ENCODE data around the gene KIFAP3.
"Not testable (repeated sequence)": the region's sequence is repeated elsewhere in the genome, so short reads cannot be mapped to it uniquely, and the experiment has no call there.

Gene KIFAP3

GRCh38 chr1:169884634-169885033 lies 189.9 kb downstream of the KIFAP3 start:
- Histone ChIP-seq H3K4me3 (ENCODE audit: low read depth, low read length) (no peak overlapping the region), H3K4me1 (ENCODE audit: control insufficient read depth, insufficient read depth, low read length) (0 out of 2 replicates have a peak, but pooled peaks cover 2% of the 10 kb centered on the region), H3K27me3 (ENCODE audit: control insufficient read depth, insufficient read depth, low read length) (no peaks in the 10 kb centered on the region), H3K9ac (ENCODE audit: low read length) (no peak overlapping the region), H3K9me3 (ENCODE audit: control insufficient read depth, insufficient read depth, low read depth, low read length) (no peaks in the 10 kb centered on the region), H3K36me3 (ENCODE audit: control insufficient read depth, insufficient read depth, low read length) (peaks cover 33% of the 10 kb centered on the region), H3K27ac (ENCODE audit: low read depth, low read length) (no peak overlapping the region)

DNA sequence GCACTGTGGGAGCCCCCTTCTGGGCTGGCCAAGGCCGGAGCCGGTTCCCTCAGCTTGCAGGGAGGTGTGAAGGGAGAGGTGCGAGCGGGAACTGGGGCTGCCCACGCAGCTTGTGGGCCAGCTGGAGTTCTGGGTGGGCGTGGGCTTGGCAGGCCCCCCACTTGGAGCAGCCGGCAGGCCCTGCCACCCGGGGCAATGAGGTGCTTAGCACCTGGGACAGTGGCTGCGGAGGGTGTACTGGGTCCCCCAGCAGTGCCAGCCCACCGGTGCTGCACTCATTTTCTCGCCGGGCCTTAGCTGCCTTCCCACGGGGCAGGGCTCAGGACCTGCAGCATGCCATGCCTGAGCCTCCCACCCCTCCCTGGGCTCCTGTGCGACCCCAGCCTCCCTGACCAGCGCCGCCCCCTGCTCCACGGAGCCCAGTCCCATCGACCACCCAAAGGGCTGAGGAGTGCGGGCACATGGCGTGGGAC lies 192.4 kb downstream of the KIFAP3 start:
- Histone ChIP-seq H3K9me3 (ENCODE audit: control insufficient read depth, insufficient read depth, low read depth, low read length) (no peaks in the 10 kb centered on the region), H3K4me3 (ENCODE audit: low read depth, low read length) (no peak overlapping the region), H3K9ac (ENCODE audit: low read length) (no peak overlapping the region), H3K4me1 (ENCODE audit: control insufficient read depth, insufficient read depth, low read length) (no peaks in the 10 kb centered on the region), H3K27me3 (ENCODE audit: control insufficient read depth, insufficient read depth, low read length) (no peaks in the 10 kb centered on the region), H3K27ac (ENCODE audit: low read depth, low read length) (no peak overlapping the region), H3K36me3 (ENCODE audit: control insufficient read depth, insufficient read depth, low read length) (peaks cover 35% of the 10 kb centered on the region)

DNA sequence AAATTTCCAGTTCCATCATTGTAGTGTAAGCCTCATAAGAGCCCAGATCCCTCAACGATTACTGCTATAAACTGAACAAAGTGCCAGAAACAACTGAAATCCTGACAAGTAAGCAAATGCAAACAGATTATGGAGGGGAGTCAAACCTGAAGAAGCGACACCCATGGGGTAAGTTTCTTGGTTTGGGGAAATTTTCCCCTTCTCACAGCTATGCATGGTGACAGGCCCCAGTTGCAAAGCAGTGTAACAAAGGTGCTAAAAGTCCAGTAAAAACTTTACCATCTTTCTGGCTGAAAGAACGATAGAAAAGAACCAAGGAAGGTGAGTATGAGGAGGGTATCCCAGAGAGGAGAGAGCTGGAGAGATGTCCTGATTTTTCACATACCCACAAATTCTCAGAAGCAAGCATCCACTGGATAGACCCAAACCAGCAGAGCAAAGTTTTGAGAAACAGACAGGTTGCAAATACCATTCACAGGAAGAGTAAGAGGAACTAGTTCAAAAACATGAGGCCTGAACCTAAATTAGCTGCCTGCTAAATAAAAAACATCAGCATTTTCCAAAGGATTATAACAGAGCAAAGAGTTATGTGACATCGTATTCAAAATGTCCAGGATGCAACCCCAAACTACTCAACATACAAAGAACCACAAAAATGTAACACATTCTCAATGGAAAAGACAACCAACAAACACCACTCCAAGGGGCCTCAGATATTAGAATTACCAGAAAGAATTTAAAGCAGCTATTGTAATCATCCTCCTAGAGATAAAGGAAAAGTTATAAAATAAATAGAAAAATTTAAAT lies 195.3 kb downstream of the KIFAP3 start:
- Histone ChIP-seq H3K9me3 (ENCODE audit: control insufficient read depth, insufficient read depth, low read depth, low read length) (no peaks in the 10 kb centered on the region), H3K9ac (ENCODE audit: low read length) (no peak overlapping the region), H3K36me3 (ENCODE audit: control insufficient read depth, insufficient read depth, low read length) (peaks cover 43% of the 10 kb centered on the region), H3K4me3 (ENCODE audit: low read depth, low read length) (no peak overlapping the region), H3K27ac (ENCODE audit: low read depth, low read length) (no peak overlapping the region), H3K27me3 (ENCODE audit: control insufficient read depth, insufficient read depth, low read length) (no peaks in the 10 kb centered on the region), H3K4me1 (ENCODE audit: control insufficient read depth, insufficient read depth, low read length) (no peaks in the 10 kb centered on the region)

GRCh38 chr1:169878498-169878897 lies 196.0 kb downstream of the KIFAP3 start:
- no peaks in the 10 kb centered on the region for H3K27me3 ChIP-seq (ENCODE audit: control insufficient read depth, insufficient read depth, low read length)
- H3K36me3 ChIP-seq (ENCODE audit: control insufficient read depth, insufficient read depth, low read length) = peaks cover 50% of the 10 kb centered on the region
- H3K9ac ChIP-seq (ENCODE audit: low read length) = no peak overlapping the region
- H3K27ac ChIP-seq (ENCODE audit: low read depth, low read length) = no peak overlapping the region
- no peaks in the 10 kb centered on the region for H3K4me1 ChIP-seq (ENCODE audit: control insufficient read depth, insufficient read depth, low read length)
- no peaks in the 10 kb centered on the region; the same call in 1 of the 2 replicates for H3K9me3 ChIP-seq (ENCODE audit: control insufficient read depth, insufficient read depth, low read depth, low read length)
- H3K4me3 ChIP-seq (ENCODE audit: low read depth, low read length) = no peak overlapping the region

DNA sequence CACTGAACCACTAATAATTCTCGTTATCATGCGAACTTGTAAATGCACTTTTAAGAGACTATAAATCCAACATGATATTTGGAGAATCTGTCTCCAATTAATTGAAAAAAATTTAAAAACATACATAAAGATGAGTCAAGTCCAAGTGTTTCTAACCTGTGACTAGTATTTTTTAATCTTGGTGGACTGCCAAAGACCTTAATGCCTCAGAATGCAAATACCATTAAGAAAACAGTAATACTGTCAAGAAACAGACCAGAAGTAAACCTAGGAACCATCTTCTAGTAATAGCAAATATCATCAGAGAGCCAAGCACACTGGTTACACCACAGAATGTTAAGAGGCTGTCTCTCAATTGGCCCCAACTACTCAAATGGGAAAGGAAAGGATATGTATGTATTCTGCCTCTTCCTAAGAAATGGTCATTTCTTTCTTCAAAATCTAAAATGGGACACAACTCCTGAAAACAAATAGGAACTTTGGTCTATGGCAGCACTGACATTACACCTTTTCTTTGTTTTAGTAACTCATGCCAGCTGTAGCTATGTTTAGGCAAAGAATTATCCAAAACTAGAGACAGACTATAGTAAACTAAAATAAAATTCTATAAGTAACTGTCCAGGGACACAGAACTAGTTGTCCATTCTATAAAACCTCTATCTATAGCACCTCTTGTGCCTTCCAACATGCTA lies 196.5 kb downstream of the KIFAP3 start:
- H3K27ac ChIP-seq (ENCODE audit: low read depth, low read length) = no peak overlapping the region
- H3K4me3 ChIP-seq (ENCODE audit: low read depth, low read length) = no peak overlapping the region
- no peak overlapping the region for H3K9ac ChIP-seq (ENCODE audit: low read length)
- H3K9me3 ChIP-seq (ENCODE audit: control insufficient read depth, insufficient read depth, low read depth, low read length) = peaks cover 3% of the 10 kb centered on the region; the same call in 1 of the 2 replicates
- H3K36me3 ChIP-seq (ENCODE audit: control insufficient read depth, insufficient read depth, low read length) = peaks cover 51% of the 10 kb centered on the region
- no peaks in the 10 kb centered on the region for H3K27me3 ChIP-seq (ENCODE audit: control insufficient read depth, insufficient read depth, low read length)
- H3K4me1 ChIP-seq (ENCODE audit: control insufficient read depth, insufficient read depth, low read length) = no peaks in the 10 kb centered on the region

DNA sequence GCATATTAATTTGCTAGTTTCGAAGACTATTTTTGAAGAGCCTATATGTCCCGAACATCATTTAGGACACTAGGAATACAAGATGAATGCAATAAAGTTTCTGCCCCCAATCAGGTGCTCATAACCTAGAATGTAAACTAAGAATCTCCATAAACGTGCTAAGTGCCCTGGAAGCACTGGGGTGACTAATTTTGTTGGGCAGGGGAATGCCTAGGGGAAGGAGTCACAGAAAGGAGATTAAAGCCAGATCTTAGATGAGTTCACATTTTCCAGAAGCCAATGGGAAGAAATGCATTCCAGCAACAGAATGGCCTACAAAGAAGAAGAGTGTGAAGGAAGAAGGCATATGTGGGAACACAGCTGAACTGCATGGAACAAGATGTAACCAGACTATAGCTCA lies 200.3 kb downstream of the KIFAP3 start:
- Histone ChIP-seq H3K27me3 (ENCODE audit: control insufficient read depth, insufficient read depth, low read length) (no peaks in the 10 kb centered on the region), H3K27ac (ENCODE audit: low read depth, low read length) (no peak overlapping the region), H3K9me3 (ENCODE audit: control insufficient read depth, insufficient read depth, low read depth, low read length) (peaks cover 15% of the 10 kb centered on the region), H3K36me3 (ENCODE audit: control insufficient read depth, insufficient read depth, low read length) (peaks cover 84% of the 10 kb centered on the region), H3K9ac (ENCODE audit: low read length) (no peak overlapping the region), H3K4me1 (ENCODE audit: control insufficient read depth, insufficient read depth, low read length) (no peaks in the 10 kb centered on the region), H3K4me3 (ENCODE audit: low read depth, low read length) (no peak overlapping the region)

DNA sequence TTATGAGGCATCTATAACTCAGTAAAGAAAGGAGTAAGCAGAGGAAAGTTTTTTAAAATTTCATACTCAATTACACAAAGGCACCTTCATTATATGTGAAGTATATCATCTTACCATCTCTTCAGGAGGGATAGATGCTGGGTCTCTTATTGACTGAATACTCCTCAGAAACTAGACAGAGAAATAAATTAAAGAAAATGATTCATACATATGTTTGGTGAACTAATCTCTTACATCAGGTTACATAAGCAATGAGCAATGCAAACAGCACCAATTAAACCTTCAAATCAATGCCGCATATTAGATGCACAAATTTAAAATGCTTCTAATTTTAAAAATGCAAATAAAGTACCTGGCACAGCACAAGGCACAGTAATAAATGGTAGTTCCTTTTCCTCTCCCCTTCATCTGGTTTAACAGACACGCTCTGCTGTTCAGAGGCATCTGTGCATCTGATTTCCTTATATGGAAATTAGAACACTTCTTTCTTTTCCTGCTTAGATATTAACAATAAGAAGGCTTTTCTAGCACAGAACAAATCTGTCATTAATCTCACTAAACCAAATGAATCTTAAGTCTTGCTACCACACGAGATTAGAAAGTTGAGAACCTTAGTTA lies 200.8 kb downstream of the KIFAP3 start:
- no peaks in the 10 kb centered on the region for H3K27me3 ChIP-seq (ENCODE audit: control insufficient read depth, insufficient read depth, low read length)
- no peak overlapping the region for H3K4me3 ChIP-seq (ENCODE audit: low read depth, low read length)
- H3K9me3 ChIP-seq (ENCODE audit: control insufficient read depth, insufficient read depth, low read depth, low read length) = peaks cover 15% of the 10 kb centered on the region
- no peaks in the 10 kb centered on the region for H3K4me1 ChIP-seq (ENCODE audit: control insufficient read depth, insufficient read depth, low read length)
- no peak overlapping the region for H3K9ac ChIP-seq (ENCODE audit: low read length)
- no peak overlapping the region for H3K27ac ChIP-seq (ENCODE audit: low read depth, low read length)
- H3K36me3 ChIP-seq (ENCODE audit: control insufficient read depth, insufficient read depth, low read length) = peaks cover 90% of the 10 kb centered on the region

DNA sequence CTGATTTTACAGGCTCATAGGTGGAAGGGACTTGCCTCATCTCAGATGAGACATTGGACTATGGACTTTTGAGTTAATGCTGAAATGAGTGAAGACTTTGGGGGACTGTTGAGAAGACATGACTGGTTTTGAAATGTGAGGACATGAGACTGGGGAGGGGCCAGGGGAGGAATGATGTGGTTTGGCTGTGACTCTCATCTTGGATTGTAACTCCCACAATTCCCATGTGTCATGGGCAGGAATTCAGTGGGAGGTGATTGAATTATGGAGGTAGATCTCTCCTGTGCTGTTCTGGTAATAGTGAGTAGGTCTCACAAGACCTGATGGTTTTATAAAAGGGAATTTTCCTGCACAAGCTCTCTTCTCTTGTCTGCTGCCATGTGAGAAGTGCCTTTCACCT lies 201.6 kb downstream of the KIFAP3 start:
- Histone ChIP-seq H3K9me3 (ENCODE audit: control insufficient read depth, insufficient read depth, low read depth, low read length) (peaks cover 15% of the 10 kb centered on the region), H3K27ac (ENCODE audit: low read depth, low read length) (no peak overlapping the region), H3K9ac (ENCODE audit: low read length) (no peak overlapping the region), H3K27me3 (ENCODE audit: control insufficient read depth, insufficient read depth, low read length) (no peaks in the 10 kb centered on the region), H3K4me1 (ENCODE audit: control insufficient read depth, insufficient read depth, low read length) (no peaks in the 10 kb centered on the region), H3K4me3 (ENCODE audit: low read depth, low read length) (no peak overlapping the region), H3K36me3 (ENCODE audit: control insufficient read depth, insufficient read depth, low read length) (peaks cover 92% of the 10 kb centered on the region)

GRCh38 chr1:169871988-169872387 lies 202.5 kb downstream of the KIFAP3 start:
- Histone ChIP-seq H3K36me3 (ENCODE audit: control insufficient read depth, insufficient read depth, low read length) (peaks cover 93% of the 10 kb centered on the region), H3K9me3 (ENCODE audit: control insufficient read depth, insufficient read depth, low read depth, low read length) (peaks cover 15% of the 10 kb centered on the region)
- not testable (repeated sequence) for H3K9ac ChIP-seq (ENCODE audit: low read length); H3K4me1 ChIP-seq (ENCODE audit: control insufficient read depth, insufficient read depth, low read length); H3K4me3 ChIP-seq (ENCODE audit: low read depth, low read length); H3K27ac ChIP-seq (ENCODE audit: low read depth, low read length); H3K27me3 ChIP-seq (ENCODE audit: control insufficient read depth, insufficient read depth, low read length)

All from HUES6 (cell line).